Dedifferentiated amniotic fluid mesenchymal stem cell (primary cell): Measurements from ENCODE around the gene PSMB11.
A peak's percentile ranks its signal among the peaks of the same experiment; 100 is the strongest.

Experiments
- DNase-seq: peaks from one replicate; pipeline ENCODE4 v3.0.0-alpha.2; 2016; ENCODE audit errors: extremely low spot score

The PSMB11 gene

GRCh38 chr14:23058654-23059504, 16.9 kb downstream of the PSMB11 start:
- DNase-seq = no peak

DNA sequence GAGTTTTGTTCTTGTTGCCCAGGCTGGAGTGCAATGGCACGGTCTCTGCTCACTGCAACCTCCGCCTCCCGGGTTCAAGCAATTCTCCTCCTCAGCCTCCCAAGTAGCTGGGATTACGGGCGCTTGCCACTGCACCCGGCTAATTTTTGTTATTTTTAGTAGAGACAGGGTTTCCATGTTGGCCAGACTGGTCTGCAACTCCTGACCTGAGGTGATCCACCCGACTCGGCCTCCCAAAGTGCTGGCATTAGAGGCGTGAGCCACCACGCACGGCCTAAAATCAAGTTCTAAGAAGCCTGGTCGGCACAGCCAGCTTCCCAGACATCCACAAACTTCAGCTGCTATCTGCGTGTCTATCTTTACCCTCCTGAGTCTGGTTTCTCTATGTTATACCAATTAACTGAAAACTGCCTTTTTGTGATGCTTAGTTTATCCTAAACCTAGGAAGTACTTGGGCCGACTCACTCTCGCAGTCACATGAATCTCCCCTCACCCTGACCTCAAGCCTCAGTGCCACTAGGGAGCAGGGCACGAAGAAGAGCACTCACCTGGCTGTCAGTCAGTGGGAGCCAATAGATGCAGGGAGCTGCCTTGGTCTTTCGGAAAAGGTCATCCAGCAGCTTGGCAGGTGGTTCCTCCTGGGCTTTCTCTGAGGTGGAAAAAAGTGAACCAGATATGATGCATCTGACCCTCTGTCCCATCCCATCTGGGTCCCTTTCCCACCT, 18.7 kb downstream of the PSMB11 start:
- no peak for DNase-seq

DNA sequence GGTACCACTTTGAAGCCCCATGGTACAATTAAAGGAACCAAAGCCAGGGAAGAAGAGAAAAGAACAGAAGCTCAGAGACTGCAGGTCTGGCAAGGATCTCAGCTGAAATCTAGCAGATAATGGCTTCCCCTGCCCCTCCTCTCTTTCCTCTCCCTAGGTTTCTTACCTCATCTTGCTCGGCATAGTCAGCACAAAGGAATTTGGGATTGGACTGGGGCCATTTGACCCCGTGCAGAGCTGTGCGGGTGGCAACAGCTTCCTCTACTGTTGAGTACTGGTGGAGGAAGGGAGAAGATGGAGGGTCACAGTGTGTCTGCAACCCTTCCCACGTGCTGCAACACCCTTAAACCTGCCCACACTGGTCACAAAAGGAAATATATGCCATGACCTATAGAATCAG, 20.0 kb downstream of the PSMB11 start:
- peak; percentile 71 for DNase-seq

DNA sequence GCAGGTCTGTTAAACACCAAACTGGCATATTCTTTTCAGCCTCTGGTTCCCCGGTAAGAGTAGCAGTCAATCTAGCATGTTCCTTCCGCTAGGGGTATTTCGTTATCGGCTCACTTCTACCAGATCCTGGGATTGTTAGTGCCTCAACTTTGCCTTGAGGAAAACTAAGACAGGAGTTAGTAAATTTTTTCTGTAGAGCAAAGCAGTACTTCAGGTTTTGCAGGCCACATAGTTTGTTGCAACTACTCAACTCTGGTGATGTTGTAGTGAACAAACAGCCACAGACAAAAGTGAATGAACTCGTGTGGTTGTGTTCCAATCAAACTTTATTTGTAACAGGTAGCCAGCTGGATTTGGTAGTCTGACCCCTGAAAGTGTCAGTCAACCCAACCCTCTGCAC, 21.6 kb downstream of the PSMB11 start:
- DNase-seq = no peak

GRCh38 chr14:23066368-23066767, 24.4 kb downstream of the PSMB11 start:
- DNase-seq = no peak

DNA sequence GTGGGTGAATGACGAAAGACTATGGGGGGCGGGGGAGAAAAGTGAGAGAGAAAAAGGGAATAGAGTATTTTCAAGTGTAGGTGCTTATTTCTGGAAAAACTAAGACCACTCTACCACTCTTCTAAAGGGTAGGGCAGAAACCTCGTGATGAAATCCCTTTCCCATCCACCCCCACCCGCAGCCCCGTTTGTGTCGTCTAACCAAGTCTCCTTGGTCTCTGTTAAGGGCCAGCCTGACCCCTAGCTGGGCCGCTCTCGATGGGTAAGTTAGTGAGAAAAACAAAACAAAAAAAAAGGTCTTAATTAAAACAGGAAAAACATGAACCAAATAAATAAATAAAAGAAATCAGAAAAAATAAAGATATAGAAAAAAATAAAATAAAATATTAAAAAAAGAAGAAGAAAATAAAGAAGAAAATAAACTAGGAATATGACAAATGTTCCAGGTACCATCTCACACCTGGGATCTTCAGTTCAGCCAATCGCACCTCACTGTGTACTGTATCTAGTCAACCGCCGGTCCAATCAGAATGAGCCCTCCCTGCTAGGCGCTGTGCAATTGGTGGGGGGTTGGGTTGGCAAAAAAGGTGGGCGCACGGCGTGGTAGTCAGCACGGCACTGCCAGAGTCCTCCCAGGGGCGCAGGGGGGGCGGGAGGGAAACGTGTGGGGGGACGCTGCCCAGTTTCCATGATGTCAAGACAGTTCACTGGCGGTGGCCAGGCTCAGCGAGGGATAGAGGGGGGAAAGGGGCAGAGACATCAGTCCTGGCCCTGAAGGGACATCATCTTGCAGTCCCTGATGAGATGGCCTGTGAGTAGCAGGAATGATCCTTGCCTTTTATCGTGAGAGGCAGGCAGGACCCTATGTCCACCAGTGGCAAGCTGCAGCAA, 25.1 kb downstream of the PSMB11 start:
- no peak for DNase-seq

- DNase-seq = no peak
Measured at GRCh38 chr14:23067847-23068788, 26.1 kb downstream of the PSMB11 start.

DNA sequence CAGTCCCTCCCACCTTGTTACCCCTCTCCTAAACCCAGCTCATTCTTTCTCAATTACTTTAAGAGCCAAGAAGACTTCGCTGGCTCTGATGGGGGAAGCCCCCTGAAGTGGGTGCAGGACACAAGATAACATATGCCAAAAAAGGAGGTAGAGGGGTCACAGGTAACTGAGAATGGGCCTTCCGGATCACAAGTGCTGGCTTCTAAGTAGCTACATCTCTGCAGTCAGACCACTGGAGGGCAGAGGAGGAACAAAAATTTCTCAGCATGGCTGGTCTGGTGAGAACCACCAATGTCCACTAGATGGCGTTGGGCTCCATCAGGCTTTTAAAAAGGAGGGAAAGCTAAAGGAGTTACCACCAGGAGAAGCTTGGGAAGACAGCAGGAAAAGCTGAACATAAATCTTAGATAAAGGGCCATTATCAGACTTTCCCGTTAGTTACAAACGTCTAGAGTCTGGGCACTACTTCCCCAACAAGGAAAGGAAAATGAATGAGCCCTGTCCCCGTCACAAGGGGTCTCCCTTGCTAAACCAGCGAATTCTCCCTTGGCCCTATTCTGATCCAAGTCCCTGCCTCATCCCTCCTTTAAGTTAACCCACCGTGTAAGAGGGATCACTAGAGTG, 26.9 kb downstream of the PSMB11 start:
- DNase-seq = peak; percentile 95

DNA sequence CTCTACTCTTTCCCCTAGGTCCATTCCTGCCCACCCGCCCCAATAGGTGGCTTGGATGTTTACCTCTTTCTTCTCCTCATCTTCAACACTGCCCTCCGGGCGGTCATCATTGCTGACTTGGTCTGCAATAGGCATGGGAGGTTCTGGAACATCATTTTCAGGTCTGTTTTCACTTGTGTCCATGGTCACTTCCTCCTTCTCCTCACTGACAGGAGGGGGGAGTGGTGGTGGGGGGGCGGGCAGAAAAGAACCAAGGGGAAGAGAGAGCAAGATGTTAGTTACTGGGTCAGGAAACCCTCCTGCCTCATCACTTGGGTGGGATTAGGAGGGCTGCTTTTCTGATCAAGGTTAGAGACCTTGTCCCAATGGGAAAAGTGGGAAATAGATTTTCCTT, 27.4 kb downstream of the PSMB11 start:
- no peak for DNase-seq

DNA sequence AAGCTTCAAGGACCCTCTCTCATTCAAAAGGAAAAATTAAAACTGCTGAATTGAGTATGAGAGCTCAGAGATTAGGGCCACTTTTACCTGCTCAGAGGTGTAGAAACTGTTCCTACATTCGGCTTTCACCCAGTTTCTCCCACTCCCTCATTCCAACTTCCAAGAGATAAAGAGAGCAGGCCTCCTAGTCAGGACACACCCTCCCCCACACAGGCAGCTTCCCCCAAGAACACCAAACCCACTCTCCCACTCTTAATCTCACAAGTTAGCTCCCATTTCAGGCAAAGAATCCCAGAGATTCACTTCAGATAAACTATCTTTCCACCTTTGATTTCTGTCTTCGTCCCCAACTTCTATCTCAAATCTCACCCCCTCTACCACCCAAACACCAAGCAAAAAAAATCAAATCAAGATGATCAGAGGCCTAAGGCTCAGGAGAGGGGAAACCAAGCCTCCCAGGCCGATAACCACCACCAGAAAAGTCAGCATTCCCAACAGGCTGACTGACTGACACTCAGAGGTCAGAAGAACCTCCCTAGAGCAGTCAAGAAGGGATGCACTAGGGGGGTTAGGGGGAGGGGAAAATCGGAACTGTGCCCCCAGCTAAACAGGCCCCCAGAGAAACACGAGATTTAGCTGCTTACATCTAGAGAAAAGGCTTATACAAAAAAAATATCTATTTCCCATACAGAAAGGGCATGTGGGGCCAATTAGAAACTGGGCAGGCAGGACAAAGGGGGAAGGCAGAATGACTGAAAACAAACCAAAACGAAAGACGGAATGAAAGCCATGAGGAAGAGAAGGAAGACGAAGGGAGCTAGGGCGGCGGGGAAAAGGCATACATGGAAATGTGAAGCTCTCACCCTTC, 28.5 kb downstream of the PSMB11 start:
- no peak for DNase-seq

- peak; percentile 90 for DNase-seq
Measured at GRCh38 chr14:23071244-23071920, 29.4 kb downstream of the PSMB11 start.

- DNase-seq = no peak
Measured at GRCh38 chr14:23071921-23072539, 30.0 kb downstream of the PSMB11 start.

DNA sequence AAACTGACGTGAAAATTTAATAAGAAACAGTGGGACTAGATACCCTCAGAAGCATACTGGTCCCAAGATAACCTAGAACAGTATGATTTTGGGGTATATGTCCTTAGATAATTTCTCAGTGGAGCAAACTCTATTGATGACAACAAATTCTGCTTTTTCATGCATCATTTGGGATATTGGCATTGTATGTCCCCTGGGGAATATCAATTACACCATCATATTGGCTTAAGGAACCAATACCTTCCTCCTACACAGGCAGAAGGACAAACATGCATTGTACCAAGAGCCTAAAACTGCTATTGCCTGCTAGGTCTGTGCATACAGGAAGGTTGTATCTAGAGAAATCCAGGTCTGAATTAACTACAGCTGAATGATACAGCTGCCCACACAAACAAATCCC, 32.9 kb downstream of the PSMB11 start:
- no peak for DNase-seq

DNA sequence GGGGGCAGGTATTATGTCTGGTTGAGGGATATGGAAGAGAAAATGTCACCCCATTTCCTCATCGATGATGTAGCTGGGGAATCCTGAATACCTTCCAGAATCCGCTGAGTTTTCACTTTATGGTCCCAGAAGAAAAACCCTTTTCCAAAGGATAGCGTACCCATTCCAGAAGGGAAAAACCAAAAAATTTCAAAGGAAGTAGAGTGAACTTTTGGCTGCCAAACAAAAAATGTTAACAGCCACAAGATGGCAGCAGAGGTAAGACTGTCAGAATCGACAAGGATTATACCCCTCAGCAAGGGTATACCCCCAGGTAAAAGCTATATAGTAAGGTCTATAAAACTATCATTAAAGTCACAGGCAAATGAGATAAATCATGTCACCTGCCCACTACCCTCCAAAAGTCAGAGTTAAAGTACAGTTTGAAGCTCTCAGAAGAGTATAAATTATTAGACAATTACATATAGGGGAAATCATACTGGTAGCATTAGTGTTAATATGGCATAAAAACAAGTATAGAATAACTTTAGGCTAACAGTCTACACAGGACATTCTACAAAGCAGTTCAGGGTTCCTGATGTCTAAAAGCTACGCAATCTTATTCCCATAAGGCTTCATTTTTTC, 34.9 kb downstream of the PSMB11 start:
- peak; percentile 35 for DNase-seq

DNA sequence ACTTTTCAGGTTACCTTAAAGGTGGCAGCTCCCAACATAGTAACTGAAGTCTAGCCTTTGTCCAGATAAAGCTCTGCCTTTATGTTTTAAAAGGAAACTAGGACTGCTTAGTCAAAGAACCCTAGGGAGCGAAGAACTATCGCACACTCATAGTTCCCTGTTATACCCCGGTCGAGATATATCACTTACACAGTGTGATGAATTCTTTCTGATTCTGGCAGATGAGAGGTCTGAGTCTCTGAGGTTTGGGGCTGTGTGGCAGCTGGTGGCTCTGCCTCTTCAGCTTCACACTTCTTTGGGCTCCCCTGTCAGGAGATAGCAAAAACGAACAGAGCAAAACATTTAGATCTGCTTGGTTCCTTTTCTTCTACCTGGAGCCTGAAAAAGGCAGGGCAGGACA, 36.0 kb downstream of the PSMB11 start:
- no peak for DNase-seq

- DNase-seq = peak; percentile 84
Measured at GRCh38 chr14:23078692-23079116, 36.7 kb downstream of the PSMB11 start.

GRCh38 chr14:23079716-23080115, 37.7 kb downstream of the PSMB11 start:
- DNase-seq = no peak

GRCh38 chr14:23080474-23080873, 38.5 kb downstream of the PSMB11 start:
- DNase-seq = no peak
